SU-DHL-6 (cell line): ENCODE results near the gene ROBO2.

Source experiments
- CTCF ChIP-seq: fragments of 200-600 bp; sonication (generic); IDR thresholded peaks from one replicate; pipeline ENCODE4 v1.5.1; 2017; ENCODE audit warnings: antibody characterized with exemption, mild to moderate bottlenecking, low read length, moderate library complexity; ENCODE audit not compliant: insufficient read depth, poor library complexity, severe bottlenecking
- EZH2phosphoT487 ChIP-seq: fragments of 200-600 bp; sonication (generic), shearing (Covaris generic); conservative IDR thresholded peaks from 2 replicates; pipeline ENCODE4 v1.6.1; 2018; ENCODE audit warnings: mild to moderate bottlenecking, antibody characterized with exemption, low read length, moderate library complexity, mixed read lengths

- TF ChIP-seq CTCF (no peak), EZH2phosphoT487 (no peak)
Observed at GRCh38 chr3:77313843-77314242, 273.9 kb downstream of the ROBO2 start.
